ENCODE data around the gene SETD9.

The SETD9 gene

GRCh38 chr5:56964173-56964572 is 54.8 kb downstream of the SETD9 start:
- no peak overlapping the region for H3K27ac ChIP-seq
- TF ChIP-seq CTCF (IDR thresholded peaks at IDR 0.05), result no peak
- H3K4me3 ChIP-seq, result no peak overlapping the region
- no peak for DNase-seq (ENCODE audit: low spot score)

Data from coronary artery (tissue), 2 donors.